CD1c-positive myeloid dendritic cell (primary cell): ENCODE results near the gene ABHD4.
"Not testable (repeated sequence)": the region's sequence is repeated elsewhere in the genome, so short reads cannot be mapped to it uniquely, and the experiment has no call there.

Source experiments
- DNase-seq: peaks from one replicate; pipeline ENCODE4 v3.0.0-alpha.2; 2016; ENCODE audit errors: extremely low spot score

Gene ABHD4

DNA sequence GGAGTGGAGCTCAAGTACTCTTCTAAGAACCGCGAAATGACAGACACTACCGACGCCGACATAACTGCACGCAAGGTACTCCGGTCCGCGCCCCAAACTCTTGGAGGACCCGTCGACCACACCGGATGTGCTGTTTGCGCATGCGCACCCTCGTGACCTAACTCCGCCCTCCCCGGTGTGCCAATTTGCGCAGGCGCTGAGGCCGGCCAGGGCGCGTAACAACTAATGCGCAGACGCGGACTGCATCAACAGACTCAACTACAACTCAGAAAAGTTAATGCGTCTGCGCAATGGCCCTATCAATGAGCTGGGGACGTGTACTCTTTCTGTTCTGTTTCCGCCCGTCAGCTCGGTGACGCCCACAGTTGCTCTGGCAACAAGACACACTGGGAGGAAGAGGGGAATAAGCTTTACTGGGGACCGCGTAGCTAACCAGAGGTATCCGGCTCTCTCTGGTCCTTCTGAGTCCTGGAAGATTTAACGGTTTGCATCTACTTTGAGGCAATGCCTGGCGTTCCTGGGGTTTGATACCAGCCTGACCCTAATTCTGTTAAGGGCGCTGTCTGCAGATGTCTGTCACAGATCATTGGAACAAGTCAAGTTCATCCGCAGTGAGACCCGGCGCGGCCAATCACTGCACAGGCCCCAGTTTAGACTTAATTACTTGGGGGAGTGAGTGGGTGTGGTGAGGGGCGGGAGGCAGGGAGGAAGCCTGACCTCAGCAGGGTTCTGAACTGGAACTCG lies 8.8 kb upstream of the ABHD4 start, which contains the start of gene DAD1:
Gene DAD1 (minus strand): TSS at position 129 of the 744 bp plus-strand sequence. CDS start 67 bp downstream, at position 62.
- DNase-seq, result peak; percentile 100

DNA sequence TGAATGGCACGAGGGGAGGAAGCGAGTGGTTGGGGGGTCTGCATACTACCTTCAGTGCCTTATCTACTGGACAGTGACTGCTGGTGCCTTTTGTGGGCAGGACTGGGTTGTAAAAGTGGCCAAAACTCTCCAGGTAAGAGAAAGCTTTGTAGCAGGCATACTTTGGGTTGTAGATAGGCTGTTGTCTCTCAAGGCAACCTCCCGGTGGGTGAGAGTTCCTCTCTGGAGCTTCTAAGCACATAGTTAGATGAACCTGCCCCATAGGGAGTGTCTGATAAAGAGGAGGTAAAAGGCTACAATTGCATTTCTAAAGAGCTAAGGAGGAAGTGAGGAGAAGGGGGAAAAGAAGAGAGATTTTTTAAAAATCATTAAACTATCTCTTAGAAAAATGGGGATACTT lies 4.9 kb upstream of the ABHD4 start:
- no peak for DNase-seq

DNA sequence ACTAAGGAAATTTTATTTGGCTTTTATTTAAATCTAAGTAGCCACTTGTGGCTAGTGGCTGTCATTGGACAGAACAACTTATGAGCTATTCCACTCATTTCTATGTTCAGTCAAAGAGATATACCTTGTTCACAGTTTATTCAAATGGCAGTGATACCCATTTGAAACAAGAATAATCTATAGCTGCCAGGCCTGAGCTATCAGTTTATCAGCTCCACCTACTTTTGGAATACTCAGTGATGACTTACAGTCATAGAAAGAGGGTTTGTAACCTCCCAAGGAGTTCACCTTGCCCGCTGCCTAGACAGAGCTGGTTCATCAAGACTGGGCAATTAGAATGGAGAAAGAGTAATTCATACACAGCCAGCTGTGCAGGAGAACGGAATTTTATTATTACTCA lies 4.5 kb upstream of the ABHD4 start:
- no peak for DNase-seq

DNA sequence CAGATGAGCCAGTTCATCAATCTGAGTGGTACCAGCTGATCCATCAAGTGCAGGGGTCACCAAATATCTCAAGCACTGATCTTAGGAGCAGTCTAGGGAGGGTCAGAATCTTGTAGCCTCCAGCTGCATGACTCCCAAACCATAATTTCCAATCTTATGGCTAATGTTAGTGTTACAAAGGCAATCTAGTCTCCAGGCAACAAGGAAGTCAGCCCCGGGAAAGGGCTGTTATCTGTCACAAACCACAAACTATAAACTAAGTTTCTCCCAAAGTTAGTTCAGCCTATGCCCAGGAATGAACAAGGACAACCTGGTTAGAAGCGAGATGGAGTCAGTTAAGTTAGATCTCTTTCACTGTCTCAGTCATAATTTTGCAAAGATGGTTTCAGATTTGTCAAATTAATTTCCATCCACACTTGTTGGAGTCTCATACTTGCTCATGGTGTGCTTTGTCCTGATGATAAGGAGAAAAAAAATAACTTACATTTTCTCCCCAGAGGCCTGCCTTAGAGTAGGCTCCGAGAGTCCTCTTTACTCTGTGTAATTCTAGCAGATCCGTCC lies 3.9 kb upstream of the ABHD4 start:
- DNase-seq, result no peak

DNA sequence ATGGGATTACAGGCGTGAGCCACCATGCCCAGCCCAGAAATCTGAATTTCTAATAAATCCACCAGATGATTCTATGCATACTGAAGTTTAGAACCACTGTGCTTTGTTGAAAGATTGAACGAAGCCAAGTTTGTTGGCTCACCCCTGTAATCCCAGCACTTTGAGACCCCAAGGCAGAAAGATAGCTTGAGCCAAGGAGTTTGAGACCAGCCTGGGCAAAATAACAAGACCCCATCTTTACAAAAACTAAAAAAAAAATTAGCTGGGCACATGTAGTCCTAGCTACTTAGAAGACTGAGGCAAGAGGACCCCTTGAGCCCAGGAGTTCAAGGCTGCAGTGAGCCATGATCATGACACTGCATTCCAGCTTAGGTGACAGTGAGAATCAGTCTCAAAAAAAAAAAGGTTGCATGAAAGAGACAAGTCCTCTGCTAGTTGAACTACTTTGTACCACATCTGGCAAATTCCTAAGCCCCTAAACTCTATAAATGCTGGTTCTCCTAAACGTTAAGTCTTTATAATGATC lies 1.7 kb upstream of the ABHD4 start:
- no peak for DNase-seq

DNA sequence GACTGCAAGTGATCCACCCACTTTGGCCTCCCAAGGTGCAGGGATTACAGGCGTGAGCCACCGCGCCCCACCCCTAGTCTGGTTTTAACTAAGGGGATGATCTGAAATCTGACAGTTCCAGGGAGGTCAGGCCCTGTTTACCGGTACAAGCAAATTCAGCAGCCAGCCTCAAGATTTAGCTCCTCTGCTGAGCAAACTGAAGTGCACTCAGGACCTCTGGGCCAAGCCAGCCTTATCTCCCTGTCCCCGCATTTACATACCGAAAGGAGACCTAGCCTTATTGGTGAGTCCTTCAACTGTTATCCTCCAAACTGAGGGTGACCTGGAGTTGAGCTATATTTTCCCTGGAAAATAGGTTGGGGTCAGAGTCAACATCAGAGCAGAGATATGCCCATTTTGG lies 835 bp upstream of the ABHD4 start:
- no peak for DNase-seq

DNA sequence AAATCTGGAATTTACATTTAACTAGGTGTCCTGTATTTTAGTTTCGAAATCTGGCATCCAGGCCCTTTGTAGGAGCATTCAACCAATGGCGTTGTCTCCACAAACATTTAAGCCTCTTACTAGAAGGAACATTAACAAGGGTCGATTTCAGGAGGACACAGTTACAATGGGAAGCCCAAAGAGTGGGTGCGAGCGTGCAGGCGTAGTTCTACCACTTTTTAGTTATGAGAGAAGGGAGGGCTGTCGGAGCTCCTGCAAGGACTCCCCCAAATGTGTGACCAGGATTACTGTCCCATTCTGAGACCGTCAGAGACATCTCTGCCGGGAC lies 365 bp upstream of the ABHD4 start:
- peak; percentile 11 for DNase-seq

DNA sequence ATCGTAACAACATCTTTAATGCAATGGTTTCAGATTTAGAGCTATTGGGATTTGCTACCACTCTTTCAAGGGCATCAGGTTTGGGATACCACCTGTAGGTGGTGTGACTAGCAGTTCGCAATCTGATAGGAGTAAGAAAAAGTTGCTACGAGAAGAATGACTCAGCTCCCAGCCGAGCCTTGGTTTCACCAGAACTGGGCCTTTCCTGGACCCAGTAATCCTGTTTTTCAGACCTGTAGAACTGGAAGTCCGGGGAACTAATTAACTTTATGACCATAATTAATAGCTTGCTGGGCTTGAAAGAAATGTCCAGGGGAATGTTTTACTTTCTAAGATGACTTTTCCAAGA lies 770 bp downstream of the ABHD4 start:
- peak; percentile 53 for DNase-seq

DNA sequence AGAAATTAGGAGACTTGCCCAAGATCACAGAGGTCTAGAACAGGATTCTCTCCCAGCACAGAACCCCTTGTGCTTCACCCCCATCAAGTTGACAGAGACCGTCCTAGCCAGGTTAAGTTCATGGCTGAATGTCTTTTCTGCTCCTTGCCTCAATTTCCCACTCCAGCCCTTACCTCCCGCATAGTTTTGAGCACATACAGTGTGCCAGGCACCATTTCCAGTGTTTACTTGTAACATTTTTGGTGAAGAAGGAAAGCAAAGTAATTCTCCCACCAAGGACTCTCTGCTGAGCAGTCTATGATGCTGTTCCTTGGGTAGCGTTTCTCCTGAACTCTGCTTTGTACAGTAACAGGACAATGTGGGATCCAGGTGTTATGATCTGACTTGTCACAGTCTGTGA lies 1.2 kb downstream of the ABHD4 start:
- no peak for DNase-seq

DNA sequence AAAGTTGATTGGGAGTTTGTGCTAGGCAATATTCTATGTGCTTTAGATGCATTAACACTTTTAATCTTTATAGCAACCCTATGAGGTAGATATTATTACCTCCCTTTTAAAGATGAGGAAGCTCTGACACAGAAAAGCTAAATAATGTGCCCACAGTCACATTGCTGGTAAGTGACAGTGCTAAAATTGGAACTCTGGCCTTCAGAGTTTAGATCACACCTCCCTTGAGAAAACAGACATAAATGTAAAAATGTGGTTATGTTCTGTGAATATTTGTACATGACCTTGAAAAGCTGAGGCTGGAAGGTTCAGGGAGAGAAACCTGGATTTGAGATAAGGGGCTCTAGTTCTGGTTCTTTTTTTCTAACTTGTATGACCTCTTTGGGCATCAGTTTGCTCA lies 1.9 kb downstream of the ABHD4 start:
- peak; percentile 24 for DNase-seq

DNA sequence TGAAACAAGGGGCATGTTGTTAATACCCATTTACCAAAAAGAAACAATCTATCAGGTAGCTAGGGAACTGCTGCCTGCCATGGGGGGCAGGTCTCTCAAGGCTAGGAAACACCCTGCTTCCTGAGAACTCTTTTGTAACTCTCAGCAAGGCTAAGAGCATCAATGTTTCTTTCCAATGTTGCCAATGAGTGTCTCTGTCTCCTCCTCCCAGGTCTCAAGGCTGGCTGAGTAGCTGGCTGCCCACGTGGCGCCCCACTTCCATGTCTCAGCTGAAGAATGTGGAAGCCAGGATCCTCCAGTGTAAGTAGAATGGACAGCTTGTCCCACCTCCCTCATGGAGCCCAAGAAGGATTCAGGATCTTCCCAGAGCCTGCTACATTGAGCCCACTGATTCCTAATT lies 3.4 kb downstream of the ABHD4 start:
- peak; percentile 56 for DNase-seq

DNA sequence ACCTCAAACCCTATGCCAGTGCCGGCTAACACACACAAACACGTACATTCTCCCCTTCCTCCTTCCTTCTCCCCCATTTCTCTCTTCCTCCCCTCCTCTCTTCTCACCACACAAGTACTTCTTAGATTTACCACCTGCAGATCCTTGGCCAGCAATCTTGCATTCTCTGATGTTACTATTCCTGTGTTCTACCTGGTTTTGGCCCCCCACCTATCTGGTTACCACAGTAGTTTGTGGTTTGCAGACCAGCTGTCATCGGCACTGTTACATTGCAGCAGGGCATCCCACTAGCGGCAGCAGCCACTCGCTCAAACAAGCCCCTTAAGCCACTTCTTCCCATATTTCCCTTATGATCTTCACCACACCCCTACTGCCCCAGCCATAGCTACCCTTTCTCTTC lies 3.9 kb downstream of the ABHD4 start:
- no peak for DNase-seq

DNA sequence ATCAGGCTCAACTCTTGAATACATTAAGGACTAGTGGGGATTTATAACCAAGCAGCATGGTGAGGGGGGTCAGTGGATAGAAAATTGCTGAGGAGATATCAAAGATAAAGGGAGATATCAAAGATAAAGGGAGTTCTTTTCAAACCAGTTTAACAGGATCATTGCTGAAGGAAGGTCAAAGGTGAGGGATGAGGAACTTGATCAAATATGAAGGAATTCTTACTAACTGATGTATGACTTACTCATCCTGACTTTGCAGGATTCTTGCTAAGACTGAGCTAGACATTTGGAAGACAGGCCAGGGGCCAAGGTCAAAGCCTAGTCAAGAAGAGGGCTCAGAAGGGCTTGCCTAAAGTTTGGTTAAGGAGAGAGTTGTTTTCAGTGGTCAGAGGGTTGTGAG lies 4.8 kb downstream of the ABHD4 start:
- DNase-seq, result peak; percentile 13

DNA sequence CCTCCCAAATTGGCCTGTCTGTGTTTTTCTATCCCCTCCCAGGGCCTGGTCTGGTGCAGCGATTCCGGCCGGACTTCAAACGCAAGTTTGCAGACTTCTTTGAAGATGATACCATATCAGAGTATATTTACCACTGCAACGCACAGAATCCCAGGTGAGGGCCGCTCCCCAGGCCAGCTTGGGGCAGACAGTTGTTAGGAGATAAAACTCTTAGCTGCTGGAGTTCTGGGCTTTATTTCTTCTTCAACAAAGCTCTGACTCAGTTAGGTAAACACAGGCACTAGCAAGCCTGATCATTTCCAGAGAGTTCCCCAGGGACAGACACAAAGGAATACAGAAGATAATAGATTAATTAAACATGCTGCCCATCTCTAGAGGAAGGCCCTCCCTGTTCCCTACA lies 8.3 kb downstream of the ABHD4 start:
- DNase-seq, result no peak

DNA sequence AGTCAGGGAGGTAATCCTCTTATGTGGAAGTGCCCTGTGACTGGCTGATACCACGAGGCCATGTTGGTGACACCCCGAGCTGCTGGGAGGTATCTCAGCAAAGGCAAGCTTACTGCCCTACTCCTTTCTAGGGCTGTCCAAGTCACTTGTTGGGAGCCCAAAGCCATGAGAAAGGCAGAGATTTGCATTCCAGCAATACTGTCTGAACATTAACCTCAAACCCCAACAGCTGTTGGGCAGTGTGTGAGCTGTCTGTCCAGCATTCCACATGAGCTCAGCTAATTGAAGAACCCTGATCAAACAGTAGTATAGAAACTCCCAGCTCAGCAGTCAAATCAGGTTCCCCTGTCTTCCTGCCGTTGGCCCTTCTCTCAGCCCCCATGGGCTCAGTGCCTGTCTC lies 9.2 kb downstream of the ABHD4 start:
- DNase-seq, result no peak

DNA sequence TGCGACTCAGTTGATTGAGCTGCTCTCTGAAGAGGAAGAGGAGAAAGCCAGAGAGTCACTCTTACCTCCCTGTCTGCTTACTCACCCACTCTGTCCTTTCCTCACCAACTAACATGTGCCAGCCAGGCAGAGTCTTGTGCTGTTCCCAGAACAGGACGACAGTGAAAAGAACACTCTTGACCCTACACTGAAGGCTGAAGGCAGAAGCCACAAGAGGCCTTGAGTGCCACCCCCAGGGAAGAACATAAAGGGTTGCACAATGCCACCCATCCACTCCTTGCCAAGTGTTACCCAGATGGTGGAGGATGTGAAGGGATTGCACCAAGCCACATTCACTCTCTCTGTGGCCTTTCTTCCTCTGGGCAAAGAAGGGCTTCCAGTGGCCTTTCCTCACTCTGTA lies 12.8 kb downstream of the ABHD4 start:
- no peak for DNase-seq

DNA sequence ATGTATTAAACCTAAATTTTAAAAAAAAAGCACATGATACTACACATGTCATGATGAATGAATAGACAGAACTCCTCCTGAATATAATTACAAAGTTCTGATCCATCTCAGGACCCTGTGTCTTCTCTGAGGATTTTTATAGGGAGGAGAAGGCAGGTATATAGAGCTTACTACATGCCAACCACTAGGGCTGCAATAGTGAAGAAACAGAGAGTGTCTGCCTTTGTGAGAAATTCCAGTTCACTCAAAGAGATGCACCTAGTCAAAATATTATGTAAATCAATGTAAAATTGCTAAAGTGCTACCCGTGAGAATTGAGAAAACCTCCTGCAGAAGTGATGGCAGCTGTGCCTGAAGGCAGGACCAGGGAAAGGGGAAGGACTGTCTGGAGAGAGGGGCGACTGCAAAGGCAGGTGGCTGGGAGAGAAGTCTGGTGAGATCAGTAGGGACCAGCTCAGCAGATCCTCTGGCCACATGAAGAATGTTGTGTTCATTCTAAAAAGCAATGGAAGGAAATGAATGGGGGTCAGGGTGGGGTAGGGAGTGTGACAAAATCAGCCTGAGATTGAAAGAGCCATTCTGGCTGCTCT lies 15.1 kb downstream of the ABHD4 start:
- no peak for DNase-seq

DNA sequence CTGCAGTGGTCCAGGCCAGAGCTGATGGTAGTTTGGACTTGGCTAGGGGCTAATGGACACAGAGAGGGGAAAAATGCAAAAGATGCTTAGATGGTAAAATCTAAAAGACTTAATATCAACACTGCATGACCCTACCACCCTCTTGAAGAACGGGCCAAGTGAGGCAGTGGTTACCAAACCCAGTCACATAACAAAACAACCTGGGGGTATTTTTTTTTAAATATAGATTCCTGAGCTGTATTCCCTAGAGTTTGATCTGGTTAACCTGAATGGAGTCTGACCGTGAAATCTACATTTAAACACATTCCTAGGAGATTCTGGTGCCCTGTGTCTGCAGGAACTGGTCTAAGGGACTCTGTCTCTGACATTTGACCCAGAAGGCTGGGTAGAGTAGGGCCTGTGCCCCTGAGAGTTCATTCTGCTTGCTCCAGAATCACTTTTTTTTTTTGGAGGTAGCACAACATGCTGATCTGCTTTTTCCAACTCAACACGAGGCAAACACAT lies 15.7 kb downstream of the ABHD4 start:
- no peak for DNase-seq

DNA sequence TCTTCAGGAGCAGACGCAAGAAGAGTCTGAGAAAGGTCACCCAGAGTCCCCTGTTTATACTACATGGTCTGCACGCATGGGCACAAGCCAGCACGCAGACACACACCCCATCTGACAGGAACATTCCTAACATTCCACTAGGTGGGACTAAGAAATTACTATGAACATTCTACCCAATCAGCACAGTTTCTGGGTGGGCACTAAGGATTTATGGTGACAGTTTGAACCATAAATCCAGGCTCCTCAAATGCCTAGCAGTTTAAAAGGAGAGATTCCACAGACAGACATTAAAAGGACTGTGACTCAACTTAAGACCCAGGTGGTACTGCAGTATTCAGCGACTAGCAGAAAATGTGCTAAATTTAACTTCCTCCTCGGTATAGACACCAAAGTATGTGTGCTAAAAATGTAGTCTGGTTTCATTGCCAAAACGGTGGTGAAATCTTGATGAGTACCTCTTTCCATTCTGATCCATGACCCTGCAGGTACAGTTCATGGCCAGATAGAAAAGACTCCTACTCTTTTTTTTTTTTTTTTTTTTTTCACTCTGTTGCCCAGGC lies 16.2 kb downstream of the ABHD4 start:
- DNase-seq, result no peak

DNA sequence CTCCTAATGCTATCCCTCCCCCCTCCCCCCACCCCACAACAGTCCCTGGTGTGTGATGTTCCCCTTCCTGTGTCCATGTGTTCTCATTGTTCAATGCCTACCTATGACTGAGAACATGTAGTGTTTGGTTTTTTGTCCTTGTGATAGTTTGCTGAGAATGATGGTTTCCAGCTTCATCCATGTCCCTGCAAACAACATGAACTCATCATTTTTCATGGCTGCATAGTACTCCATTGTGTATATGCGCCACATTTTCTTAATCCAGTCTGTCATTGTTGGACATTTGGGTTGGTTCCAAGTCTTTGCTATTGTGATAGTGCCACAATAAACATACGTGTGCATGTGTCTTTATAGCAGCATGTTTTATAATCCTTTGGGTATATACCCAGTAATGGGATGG lies 17.7 kb downstream of the ABHD4 start:
- DNase-seq, result not testable (repeated sequence)

DNA sequence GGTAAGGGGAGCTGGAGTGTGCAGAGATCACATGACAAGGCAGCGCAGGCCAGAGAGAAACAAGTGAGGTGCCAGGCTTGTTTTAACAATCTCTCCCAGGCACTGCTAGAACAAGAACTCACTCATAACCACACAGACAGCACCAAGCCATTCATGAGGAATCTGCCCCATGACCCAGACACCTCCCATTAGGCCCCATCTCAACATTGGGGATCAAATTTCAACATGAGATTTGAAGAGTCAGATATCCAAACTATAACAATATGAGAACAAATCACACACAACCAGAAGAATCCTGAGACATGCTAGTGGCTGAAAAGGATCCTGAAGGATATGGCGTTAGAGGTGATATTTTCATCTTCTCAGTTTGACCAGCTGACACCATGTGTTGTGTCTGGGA lies 24.2 kb downstream of the ABHD4 start:
- no peak for DNase-seq

DNA sequence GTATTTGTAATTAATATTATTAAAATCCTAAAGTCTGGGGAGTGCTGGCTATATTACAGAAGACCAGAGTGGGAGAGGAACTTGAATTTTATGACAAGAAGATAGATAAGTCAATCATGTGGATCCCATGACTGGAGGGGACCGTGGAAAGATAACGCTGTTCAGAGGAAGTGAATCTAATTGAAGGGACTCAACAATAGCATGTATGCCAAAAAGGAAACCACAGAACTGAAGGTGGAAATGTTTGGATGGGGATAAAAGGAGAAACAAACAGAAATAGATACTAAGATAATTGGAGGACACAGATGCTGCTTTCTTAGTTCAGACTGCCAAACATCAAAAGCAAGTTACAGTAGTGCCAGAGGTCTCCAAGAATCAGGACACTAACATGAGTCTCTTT lies 24.9 kb downstream of the ABHD4 start:
- DNase-seq, result no peak

DNA sequence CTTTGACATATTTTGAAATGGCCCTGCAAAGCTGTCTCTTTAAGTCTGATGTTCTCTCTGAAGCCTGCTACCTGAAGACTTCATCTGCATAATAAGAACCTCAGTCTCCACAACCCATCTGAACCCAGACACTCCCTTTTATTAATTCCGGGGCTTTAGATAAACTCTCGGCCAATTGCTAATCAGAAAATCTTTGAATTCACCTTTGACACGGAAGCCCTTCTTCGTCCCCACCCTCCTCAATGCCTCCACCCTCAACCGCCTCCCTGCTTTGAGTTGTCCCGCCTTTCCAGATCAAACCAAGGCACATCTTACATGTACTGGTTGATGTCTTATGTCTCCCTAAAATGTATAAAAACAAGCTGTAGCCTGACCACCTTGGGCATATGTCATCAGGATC lies 28.5 kb downstream of the ABHD4 start:
- no peak for DNase-seq
